Endothelial cell of umbilical vein (primary cell): ENCODE measurements around the gene SPIN4. TPM values are rescaled to one million over a fixed set of nuclear protein-coding genes. Genes with fewer than 3 reads are reported as not detected.

Experiments used
- BruUV-seq: library from RNA; stranded (reverse); fragments of 400-500 nt; replicated peaks from 2 replicates; lab custom pipeline; 2021; lab: Mats Ljungman, UMichigan
- CTCF ChIA-PET: fragments of 300-600, 350-600 bp; sonication (Branson Sonifier 250); formaldehyde crosslinking; loops from one replicate; lab custom pipeline; 2021; ENCODE audit warnings: antibody characterized with exemption, inconsistent platforms; lab: Charles Lee
- POLR2A ChIA-PET: fragments of 300-600, 350-600 bp; sonication (Branson Sonifier 250); formaldehyde crosslinking; loops from one replicate; lab custom pipeline; 2021; ENCODE audit warnings: antibody characterized with exemption, inconsistent platforms; lab: Charles Lee
- DNase-seq: peaks from one replicate; pipeline ENCODE4 v3.0.0-alpha.2; 2011; ENCODE audit warnings: low read depth, low spot score
- FAIRE-seq: peaks from 2 replicates; lab custom pipeline; 2011; peaks lifted over from hg19 to GRCh38; lab: Jason Lieb, UNC
- H2AFZ ChIP-seq: 2 replicates; pipeline ENCODE4 v1.6.0; 2012; ENCODE audit warnings: low read depth, low read length, control low read depth, inconsistent platforms
- H3K27ac ChIP-seq: 2 replicates; pipeline ENCODE4 v1.5.1; 2011; ENCODE audit warnings: low read depth, mild to moderate bottlenecking, control low read depth, low read length, moderate library complexity; ENCODE audit not compliant: insufficient read depth
- H3K27me3 ChIP-seq, 2 experiments: 2 replicates each; pipeline versions ENCODE4 v1.6.0 to v1.6.1; 2011; ENCODE audit warnings: low read length in 2 of 2, mixed read lengths in 1 of 2; ENCODE audit not compliant: control insufficient read depth in 2 of 2, insufficient read depth in 2 of 2
- H3K36me3 ChIP-seq, 2 experiments: 2 replicates in 1 of 2; 3 replicates in 1 of 2; pipeline ENCODE4 v1.5.1; 2011; ENCODE audit warnings: low read length in 2 of 2, mild to moderate bottlenecking in 1 of 2, moderate library complexity in 1 of 2; ENCODE audit not compliant: control insufficient read depth in 2 of 2, insufficient read depth in 2 of 2; ENCODE audit errors: extremely low read depth in 1 of 2
- H3K4me1 ChIP-seq: 3 replicates; pipeline ENCODE4 v1.5.1; 2011; ENCODE audit warnings: mild to moderate bottlenecking, low read length; ENCODE audit not compliant: control insufficient read depth, insufficient read depth; ENCODE audit errors: extremely low read depth
- H3K4me2 ChIP-seq: 2 replicates; pipeline ENCODE4 v1.6.1; 2011; ENCODE audit warnings: low read length, control low read depth, mixed read lengths; ENCODE audit not compliant: insufficient read depth
- H3K4me3 ChIP-seq, 3 experiments: fragments of 200-600 bp in 1 of 3; sonication (generic), shearing (Covaris generic) in 1 of 3; replicated peaks in 1 of 3; 2 replicates each; pipeline ENCODE4 v1.5.1; 2011 to 2016; ENCODE audit warnings: control low read depth in 3 of 3, low read length in 3 of 3, mild to moderate bottlenecking in 2 of 3, inconsistent platforms in 1 of 3, low read depth in 1 of 3, moderate library complexity in 1 of 3; ENCODE audit not compliant: insufficient read depth in 1 of 3
- H3K79me2 ChIP-seq: 2 replicates; pipeline ENCODE4 v1.6.0; 2012; ENCODE audit warnings: low read length, inconsistent platforms; ENCODE audit not compliant: control insufficient read depth, insufficient read depth
- H3K9ac ChIP-seq: replicated peaks from 2 replicates; pipeline ENCODE3; 2011; ENCODE audit warnings: low read length, control low read depth; ENCODE audit not compliant: insufficient read depth; ENCODE audit errors: extremely low read depth
- H3K9me1 ChIP-seq: replicated peaks from 3 replicates; pipeline ENCODE4 v1.6.0; 2011; ENCODE audit warnings: mild to moderate bottlenecking, low read length; ENCODE audit not compliant: control insufficient read depth, insufficient read depth; ENCODE audit errors: extremely low read depth
- H3K9me3 ChIP-seq: replicated peaks from 2 replicates; pipeline ENCODE4 v1.5.1; 2012; ENCODE audit warnings: low read length, inconsistent platforms; ENCODE audit not compliant: control insufficient read depth, insufficient read depth
- H4K20me1 ChIP-seq: replicated peaks from 2 replicates; pipeline ENCODE3; 2011; ENCODE audit warnings: mild to moderate bottlenecking, low read length; ENCODE audit not compliant: control insufficient read depth, insufficient read depth; ENCODE audit errors: extremely low read depth
- CTCF ChIP-seq, 2 donors: IDR thresholded peaks; 1 replicate in 1 of 2; 2 replicates in 1 of 2; pipeline ENCODE4 v1.5.1; 2011; ENCODE audit warnings: low read length in 2 of 2, mild to moderate bottlenecking in 2 of 2, moderate library complexity in 2 of 2, control low read depth in 1 of 2, inconsistent platforms in 1 of 2, low read depth in 1 of 2; ENCODE audit not compliant: insufficient read depth in 1 of 2; ENCODE audit errors: extremely low read depth in 1 of 2
- EZH2 ChIP-seq: IDR thresholded peaks from 2 replicates; pipeline ENCODE4 v1.6.1; 2012; ENCODE audit warnings: borderline replicate concordance, low read depth, mild to moderate bottlenecking, moderate library complexity, low read length, inconsistent platforms; ENCODE audit not compliant: severe bottlenecking
- FOS ChIP-seq: IDR thresholded peaks from 2 replicates; pipeline ENCODE4 v1.6.1; 2011; ENCODE audit warnings: mild to moderate bottlenecking, low read length, moderate library complexity, borderline replicate concordance; ENCODE audit not compliant: insufficient read depth
- GATA2 ChIP-seq: IDR thresholded peaks from 2 replicates; pipeline ENCODE4 v1.7.0; 2011; ENCODE audit warnings: low read depth, mild to moderate bottlenecking, moderate library complexity, mixed read lengths, low read length; ENCODE audit not compliant: insufficient read length, insufficient read depth
- JUN ChIP-seq: IDR thresholded peaks from 2 replicates; pipeline ENCODE4 v1.6.1; 2011; ENCODE audit warnings: borderline replicate concordance, low read depth; ENCODE audit not compliant: insufficient read length, insufficient read depth
- MAX ChIP-seq: IDR thresholded peaks from 2 replicates; pipeline ENCODE4 v1.6.1; 2011; ENCODE audit not compliant: insufficient read depth, insufficient read length
- MYC ChIP-seq: IDR thresholded peaks from one replicate; pipeline ENCODE4 v1.6.1; 2011; ENCODE audit warnings: mild to moderate bottlenecking, low read depth, low read length
- POLR2A ChIP-seq: IDR thresholded peaks from 2 replicates; pipeline ENCODE4 v1.6.1; 2012; ENCODE audit warnings: low read depth, mild to moderate bottlenecking, control low read depth, low read length
- POLR2AphosphoS5 ChIP-seq: IDR thresholded peaks from 2 replicates; pipeline ENCODE4 v1.6.1; 2012; ENCODE audit warnings: low read depth, mild to moderate bottlenecking, control low read depth, low read length, moderate library complexity; ENCODE audit not compliant: insufficient read depth
- dilution Hi-C: fragments of 300-500 bp; cut with MboI; formaldehyde crosslinking; loops from one replicate; pipeline ENCODE4 v1.15.0; 2019; ENCODE audit warnings: low sequenced_read_pairs; ENCODE audit not compliant: extremely low pct_ligation_motif_present
- intact Hi-C: fragments of 100-400 bp; cut with micrococcal nuclease; formaldehyde crosslinking; loops from one replicate; pipeline ENCODE4 v1.10.0; 2022
- polyA plus RNA-seq, 4 experiments: library from polyadenylated mRNA; depleted of rRNA in 3 of 4; stranded (reverse) in 3 of 4; unstranded in 1 of 4; fragments of >200 nt; gene quantifications; 2 replicates each; pipeline versions ENCODE4 v1.2.1 to v1.2.3, GENCODE V29; 2011 to 2012; ENCODE audit warnings: missing spikeins in 1 of 4
- total RNA-seq: library from RNA; stranded (reverse); gene quantifications from 2 replicates; pipeline ENCODE4 v1.2.3, GENCODE V29; 2021

The SPIN4 gene
- total and polyA plus RNA-seq, 2 donors (not counting 3 experiments of a cell fraction or from before 2014, with no cell fraction given), result 4.4 to 7.5 TPM

GRCh38 chrX:63299596-63299995 is 51.5 kb downstream of the SPIN4 start:
- POLR2A ChIA-PET, result no interaction called here
- Histone ChIP-seq H3K4me3 (no peak overlapping the region), H3K9me1 (no peaks in the 10 kb centered on the region), H2AFZ (no peak overlapping the region), H3K36me3 (no peaks in the 10 kb centered on the region), H3K79me2 (no peaks in the 10 kb centered on the region), H3K27ac (no peak overlapping the region), H3K4me2 (no peak overlapping the region), H4K20me1 (no peaks in the 10 kb centered on the region), H3K9ac (no peak overlapping the region), H3K27me3 (no peaks in the 10 kb centered on the region), H3K9me3 (no peaks in the 10 kb centered on the region), H3K4me1 (no peaks in the 10 kb centered on the region)
- no peak for FAIRE-seq
- intact Hi-C loops (no loop called here), dilution Hi-C loops (no loop called here)
- BruUV-seq, result no TSS peak
- TF ChIP-seq JUN (no peak), POLR2AphosphoS5 (no peak), MYC (no peak), EZH2 (no peak), GATA2 (no peak), MAX (no peak), POLR2A (no peak), CTCF (IDR thresholded peaks at IDR 0.05; ENCODE audit: extremely low read depth in 1 of 2, insufficient read depth in 1 of 2, low read depth in 1 of 2, low read length in 2 of 2) (no peak), FOS (no peak)
- CTCF ChIA-PET, result no interaction called here
- DNase-seq, result no peak
